KMS-11 (cell line): ENCODE data around the gene SRGAP1.

ENCODE experiments used
- H2AFZ ChIP-seq: fragments of 200-600 bp; sonication (generic); 2 replicates; pipeline ENCODE4 v1.6.1; 2016; ENCODE audit warnings: antibody characterized with exemption, mixed run types, low read depth
- H3K27ac ChIP-seq: fragments of 200-600 bp; sonication (generic); 2 replicates; pipeline ENCODE4 v1.6.1; 2016; ENCODE audit warnings: mild to moderate bottlenecking, mixed run types
- H3K27me3 ChIP-seq: fragments of 200-600 bp; sonication (generic); 2 replicates; pipeline ENCODE4 v1.6.1; 2017; ENCODE audit warnings: mild to moderate bottlenecking, low read depth, mixed run types, moderate library complexity; ENCODE audit not compliant: insufficient read depth
- H3K36me3 ChIP-seq: fragments of 200-600 bp; sonication (generic); 2 replicates; pipeline ENCODE4 v1.6.1; 2017; ENCODE audit warnings: mild to moderate bottlenecking, mixed run types; ENCODE audit not compliant: insufficient read depth
- H3K4me1 ChIP-seq: fragments of 200-600 bp; sonication (generic); 2 replicates; pipeline ENCODE4 v1.6.1; 2016; ENCODE audit warnings: mild to moderate bottlenecking, low read depth, mixed run types; ENCODE audit not compliant: poor library complexity, severe bottlenecking
- H3K4me2 ChIP-seq: fragments of 200-600 bp; sonication (generic); 2 replicates; pipeline ENCODE4 v1.7.0; 2016; ENCODE audit warnings: mild to moderate bottlenecking, mixed run types
- H3K4me3 ChIP-seq: fragments of 200-600 bp; sonication (generic); IDR thresholded peaks from 2 replicates; pipeline ENCODE4 v1.6.1; 2017; ENCODE audit warnings: low read depth, low read length, mixed read lengths; ENCODE audit not compliant: insufficient read depth
- H3K79me2 ChIP-seq: fragments of 200-600 bp; sonication (generic); 2 replicates; pipeline ENCODE4 v1.6.1; 2016; ENCODE audit warnings: low read depth, mixed run types; ENCODE audit not compliant: insufficient read depth
- H3K9ac ChIP-seq: fragments of 200-600 bp; sonication (generic); 2 replicates; pipeline ENCODE4 v1.6.1; 2016; ENCODE audit warnings: mild to moderate bottlenecking, mixed run types
- H4K20me1 ChIP-seq: fragments of 200-600 bp; sonication (generic); 2 replicates; pipeline ENCODE4 v1.6.1; 2016; ENCODE audit warnings: mild to moderate bottlenecking, mixed run types; ENCODE audit not compliant: insufficient read depth
- TF ChIP-seq, protein P1 (sequence below): fragments of 200-600 bp; sonication (generic); conservative IDR thresholded peaks from 2 replicates; pipeline ENCODE4 v1.6.1; 2017; ENCODE audit warnings: low read depth, mild to moderate bottlenecking, antibody characterized with exemption, low read length, moderate library complexity, mixed read lengths

The SRGAP1 gene

DNA sequence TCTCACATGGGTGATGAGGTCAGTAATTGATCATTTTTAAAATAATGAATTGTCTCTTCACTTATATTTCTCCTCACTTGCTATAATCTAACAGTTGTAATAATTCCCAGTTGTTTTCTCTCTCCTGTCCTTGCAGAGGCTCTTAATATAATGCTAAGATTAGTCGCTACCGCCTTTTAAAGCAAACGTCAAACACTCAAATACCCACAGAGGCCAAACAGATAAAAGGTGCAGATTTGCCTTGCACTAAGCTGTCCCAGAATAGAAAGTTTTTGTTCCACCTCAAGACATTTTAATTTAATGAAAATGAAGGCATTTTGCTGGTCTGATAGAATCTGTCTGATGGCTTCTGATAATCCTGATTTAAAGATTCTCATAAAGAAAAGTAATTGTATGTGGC is 218.6 kb downstream of the SRGAP1 start:
- Histone ChIP-seq H3K4me2 (no peak overlapping the region), H3K36me3 (no peaks in the 10 kb centered on the region), H3K27me3 (no peaks in the 10 kb centered on the region), H3K4me3 (no peak overlapping the region), H3K27ac (no peak overlapping the region), H3K9ac (no peak overlapping the region), H3K4me1 (no peaks in the 10 kb centered on the region), H2AFZ (no peak overlapping the region), H3K79me2 (no peaks in the 10 kb centered on the region), H4K20me1 (no peaks in the 10 kb centered on the region)
- TF ChIP-seq, protein P1, sequence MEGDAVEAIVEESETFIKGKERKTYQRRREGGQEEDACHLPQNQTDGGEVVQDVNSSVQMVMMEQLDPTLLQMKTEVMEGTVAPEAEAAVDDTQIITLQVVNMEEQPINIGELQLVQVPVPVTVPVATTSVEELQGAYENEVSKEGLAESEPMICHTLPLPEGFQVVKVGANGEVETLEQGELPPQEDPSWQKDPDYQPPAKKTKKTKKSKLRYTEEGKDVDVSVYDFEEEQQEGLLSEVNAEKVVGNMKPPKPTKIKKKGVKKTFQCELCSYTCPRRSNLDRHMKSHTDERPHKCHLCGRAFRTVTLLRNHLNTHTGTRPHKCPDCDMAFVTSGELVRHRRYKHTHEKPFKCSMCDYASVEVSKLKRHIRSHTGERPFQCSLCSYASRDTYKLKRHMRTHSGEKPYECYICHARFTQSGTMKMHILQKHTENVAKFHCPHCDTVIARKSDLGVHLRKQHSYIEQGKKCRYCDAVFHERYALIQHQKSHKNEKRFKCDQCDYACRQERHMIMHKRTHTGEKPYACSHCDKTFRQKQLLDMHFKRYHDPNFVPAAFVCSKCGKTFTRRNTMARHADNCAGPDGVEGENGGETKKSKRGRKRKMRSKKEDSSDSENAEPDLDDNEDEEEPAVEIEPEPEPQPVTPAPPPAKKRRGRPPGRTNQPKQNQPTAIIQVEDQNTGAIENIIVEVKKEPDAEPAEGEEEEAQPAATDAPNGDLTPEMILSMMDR = no peak

DNA sequence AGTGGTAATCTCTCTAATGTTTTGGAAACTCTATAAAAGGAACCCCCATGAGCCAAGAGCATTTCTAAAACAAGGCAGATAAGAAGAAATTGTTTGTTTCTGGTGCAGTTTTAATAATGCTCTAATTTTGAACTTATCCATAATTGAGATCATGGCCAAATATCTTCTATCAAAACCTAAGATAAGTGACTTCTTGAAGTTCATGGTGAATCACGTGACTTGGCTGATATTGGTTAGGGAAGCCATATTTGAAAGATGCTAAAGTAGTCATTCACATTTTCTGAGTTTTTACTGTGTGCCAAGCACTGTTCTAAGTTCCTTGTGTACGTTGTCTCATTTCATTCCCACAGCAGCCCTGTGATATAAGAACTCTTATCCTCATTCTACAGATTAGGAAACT is 219.7 kb downstream of the SRGAP1 start:
- no peak overlapping the region for H2AFZ ChIP-seq
- no peaks in the 10 kb centered on the region for H3K4me1 ChIP-seq
- no peak overlapping the region for H3K4me2 ChIP-seq
- H4K20me1 ChIP-seq = no peaks in the 10 kb centered on the region
- no peak overlapping the region for H3K27ac ChIP-seq
- no peak overlapping the region for H3K9ac ChIP-seq
- TF ChIP-seq, protein P1 = no peak
- no peak overlapping the region for H3K4me3 ChIP-seq
- H3K27me3 ChIP-seq = no peaks in the 10 kb centered on the region
- no peaks in the 10 kb centered on the region for H3K79me2 ChIP-seq
- H3K36me3 ChIP-seq = no peaks in the 10 kb centered on the region

DNA sequence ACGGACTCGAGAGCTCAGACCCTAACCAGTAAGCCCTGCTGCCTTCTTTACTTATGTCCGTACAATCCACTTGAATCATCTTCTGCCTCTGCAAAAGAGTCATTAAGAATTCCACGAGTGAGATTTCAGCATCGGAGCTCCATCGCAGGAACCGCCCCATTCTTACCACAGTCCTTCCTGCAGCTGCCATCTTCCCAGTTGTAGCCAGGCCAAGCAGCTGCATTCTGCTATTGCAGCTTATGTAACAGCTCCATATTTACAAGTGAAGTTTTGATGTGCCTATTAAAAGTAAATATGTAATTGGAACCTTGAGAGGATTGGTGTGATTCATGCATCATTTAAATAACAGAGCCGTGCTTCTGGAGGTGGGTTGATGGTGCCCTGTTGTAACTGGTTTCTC is 220.2 kb downstream of the SRGAP1 start:
- no peaks in the 10 kb centered on the region for H3K36me3 ChIP-seq
- H3K27ac ChIP-seq = no peak overlapping the region
- H3K27me3 ChIP-seq = no peaks in the 10 kb centered on the region
- no peak overlapping the region for H3K4me3 ChIP-seq
- no peak overlapping the region for H3K4me2 ChIP-seq
- H3K9ac ChIP-seq = no peak overlapping the region
- H3K79me2 ChIP-seq = no peaks in the 10 kb centered on the region
- H3K4me1 ChIP-seq = no peaks in the 10 kb centered on the region
- H4K20me1 ChIP-seq = no peaks in the 10 kb centered on the region
- TF ChIP-seq, protein P1 = no peak
- H2AFZ ChIP-seq = no peak overlapping the region

DNA sequence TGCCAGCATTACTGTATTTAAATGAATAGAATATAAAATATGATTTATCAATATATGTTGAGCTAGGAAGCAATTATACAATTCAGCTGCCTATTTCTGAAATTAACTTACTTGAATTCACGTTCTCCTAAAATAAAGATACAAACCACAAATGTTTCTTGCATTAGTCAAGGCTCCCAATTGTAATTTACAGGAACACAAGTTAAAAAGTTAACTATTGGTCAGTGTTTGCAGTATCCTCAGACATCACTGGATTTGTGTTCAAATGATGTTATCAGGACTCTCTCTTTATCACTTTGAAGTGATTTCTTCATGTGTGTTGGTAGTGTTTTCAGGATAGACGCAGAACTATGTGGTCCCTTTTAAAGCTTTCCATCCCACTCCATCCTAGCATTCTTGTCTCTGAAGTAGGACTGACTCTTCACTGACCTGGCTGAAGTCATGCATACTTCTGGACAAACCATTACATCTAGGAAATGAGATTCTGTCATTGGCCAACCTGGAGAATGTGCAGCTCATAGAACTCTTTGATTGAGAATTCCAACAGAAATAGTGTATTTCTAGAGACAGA is 221.5 kb downstream of the SRGAP1 start:
- Histone ChIP-seq H4K20me1 (no peaks in the 10 kb centered on the region), H2AFZ (no peak overlapping the region), H3K27me3 (no peaks in the 10 kb centered on the region), H3K79me2 (no peaks in the 10 kb centered on the region), H3K4me1 (no peaks in the 10 kb centered on the region), H3K27ac (no peak overlapping the region), H3K4me3 (no peak overlapping the region), H3K4me2 (no peak overlapping the region), H3K9ac (no peak overlapping the region), H3K36me3 (no peaks in the 10 kb centered on the region)
- TF ChIP-seq, protein P1 = no peak
